Pancreas (tissue), 10 donors: ENCODE data around the gene CRTC2. TPM values are rescaled to one million over a fixed set of nuclear protein-coding genes. Genes with fewer than 3 reads are reported as not detected.

ENCODE experiments used
- ATAC-seq, 4 donors: fragments of 200-7000 bp; cut with Tn5 transposase; one replicate each; pipeline versions ENCODE4 v1.8.0 to v1.9.1; 2020; ENCODE audit warnings: mild to moderate bottlenecking in 4 of 4, moderate library complexity in 4 of 4
- DNase-seq, 6 donors: peaks; one replicate each; pipeline ENCODE4 v3.0.0-alpha.2; 2020
- FAIRE-seq: peaks from 2 replicates; lab custom pipeline; 2012; peaks lifted over from hg19 to GRCh38; lab: Jason Lieb, UNC
- H3K27ac ChIP-seq, 4 donors: fragments of 200-600 bp; sonication (generic); 1 replicate in 3 of 4; 2 replicates in 1 of 4; pipeline versions ENCODE4 v1.5.0 to v1.8.0; 2020
- H3K27me3 ChIP-seq, 4 donors: fragments of 200-600 bp; one replicate each; pipeline ENCODE4 v1.8.0; 2021
- H3K36me3 ChIP-seq, 3 donors: fragments of 200-600 bp; sonication (generic) in 1 of 3; one replicate each; pipeline versions ENCODE4 v1.5.0 to v1.8.0; 2020 to 2021
- H3K4me1 ChIP-seq, 3 donors: fragments of 200-600 bp; one replicate each; pipeline ENCODE4 v1.8.0; 2021
- H3K4me3 ChIP-seq, 4 donors: fragments of 200-600 bp; sonication (generic) in 2 of 4; one replicate each; pipeline versions ENCODE4 v1.5.0 to v1.8.0; 2020 to 2021
- H3K9me3 ChIP-seq, 4 donors: fragments of 200-600 bp; one replicate each; pipeline ENCODE4 v1.8.0; 2021
- WGBS, 2 donors: extraction: QIAGEN DNeasy Blood & Tissue Kit; methylation state at CpG; one replicate each; pipeline ENCODE4 v1.1.7; 2013; 5-methylcytosine and 5-hydroxymethylcytosine counted together
- intact Hi-C, 3 donors: fragments of 100-400 bp; cut with DNase I; formaldehyde crosslinking; loops; one replicate each; pipeline versions ENCODE4 v1.11.1 to v1.14.2; 2022
- microRNA-seq, 2 donors: library from miRNA; unstranded; fragments of <30 nt; microRNA quantifications; one replicate each; pipeline versions ENCODE4 to v1.1.0, GENCODE V29; 2019 to 2020
- polyA plus RNA-seq, 2 donors: library from polyadenylated mRNA; stranded (reverse); fragments of 200-250 nt; gene quantifications; one replicate each; pipeline ENCODE4 v1.2.3, GENCODE V29; 2013
- total RNA-seq, 6 donors: library from RNA; stranded (reverse); fragmentation: NEBNext Ultra II Directional in 4 of 6; extraction: Animal tissue kit (Norgen Biotek cat#: 25700) in 4 of 6; gene quantifications; one replicate each; pipeline versions ENCODE4 v1.2.1 to v1.2.4, GENCODE V29; 2021 to 2023
- TF ChIP-seq, protein P1 (sequence below), 4 donors: fragments of 200-600 bp; sonication (generic) in 3 of 4; IDR thresholded peaks; one replicate each; pipeline versions ENCODE4 v1.5.0 to v1.8.0; 2021; ENCODE audit warnings: antibody characterized with exemption in 4 of 4
- donor health status: healthy with polysubstance abuse.
- donor health status: DM: no; HTN: no; CAD: no; lungs with moderate emphysema.
- donor health status: DM: no; HTN: no; CAD: no.
- donor health status: control.
- donor health status: control.
- donor health status: Bipolar disorder and iron deficiency.
- donor health status: DM: yes; HTN: yes; CAD: no.
- donor health status: DM: no; HTN: no; CAD: no.
- donor health status: DM: no; HTN: no; CAD: no.
- donor health status: DM: yes; HTN: yes; CAD: no.

CRTC2 gene
- total and polyA plus RNA-seq, 8 donors: 13.4 to 48.6 (median 20.7) TPM

- Histone ChIP-seq H3K4me3 (no peak overlapping the region), H3K27me3 (no peaks in the 10 kb centered on the region), H3K9me3 (no peaks in the 10 kb centered on the region), H3K36me3 (no peaks in the 10 kb centered on the region), H3K27ac (no peak overlapping the region), H3K4me1 (no peaks in the 10 kb centered on the region)
- TF ChIP-seq, protein P1, sequence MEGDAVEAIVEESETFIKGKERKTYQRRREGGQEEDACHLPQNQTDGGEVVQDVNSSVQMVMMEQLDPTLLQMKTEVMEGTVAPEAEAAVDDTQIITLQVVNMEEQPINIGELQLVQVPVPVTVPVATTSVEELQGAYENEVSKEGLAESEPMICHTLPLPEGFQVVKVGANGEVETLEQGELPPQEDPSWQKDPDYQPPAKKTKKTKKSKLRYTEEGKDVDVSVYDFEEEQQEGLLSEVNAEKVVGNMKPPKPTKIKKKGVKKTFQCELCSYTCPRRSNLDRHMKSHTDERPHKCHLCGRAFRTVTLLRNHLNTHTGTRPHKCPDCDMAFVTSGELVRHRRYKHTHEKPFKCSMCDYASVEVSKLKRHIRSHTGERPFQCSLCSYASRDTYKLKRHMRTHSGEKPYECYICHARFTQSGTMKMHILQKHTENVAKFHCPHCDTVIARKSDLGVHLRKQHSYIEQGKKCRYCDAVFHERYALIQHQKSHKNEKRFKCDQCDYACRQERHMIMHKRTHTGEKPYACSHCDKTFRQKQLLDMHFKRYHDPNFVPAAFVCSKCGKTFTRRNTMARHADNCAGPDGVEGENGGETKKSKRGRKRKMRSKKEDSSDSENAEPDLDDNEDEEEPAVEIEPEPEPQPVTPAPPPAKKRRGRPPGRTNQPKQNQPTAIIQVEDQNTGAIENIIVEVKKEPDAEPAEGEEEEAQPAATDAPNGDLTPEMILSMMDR (IDR thresholded peaks at IDR 0.05): no peak
- FAIRE-seq (no peak), ATAC-seq (no peak), DNase-seq (no peak)
- WGBS, 2 donors: 83 to 91% methylated on average over 14 of the region's 14 CpGs
- intact Hi-C loops: no loop called here
Measured at GRCh38 chr1:153903841-153904455, 54.5 kb downstream of the CRTC2 start.

DNA sequence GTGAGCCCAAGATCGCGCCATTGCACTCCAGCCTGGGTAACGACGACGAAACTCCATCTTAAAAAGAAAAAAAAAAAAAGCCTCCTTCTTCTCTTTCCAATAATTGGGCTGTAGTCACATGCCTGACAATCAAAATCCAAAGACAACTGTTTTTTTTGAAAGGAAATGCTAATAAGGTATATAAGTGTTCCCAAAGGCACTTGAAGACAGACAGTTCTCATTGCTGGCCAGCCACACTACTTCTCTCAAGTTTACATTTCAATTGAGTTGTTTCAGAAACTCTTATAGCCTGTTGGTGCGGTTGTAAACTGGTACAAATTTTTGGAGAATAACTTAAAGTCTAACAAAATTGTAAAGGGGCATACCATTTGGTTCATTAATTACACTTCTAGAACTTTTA lies 58.9 kb downstream of the CRTC2 start:
- peaks cover 0 to 3% (median 0%) of the 10 kb centered on the region in 3 donors for H3K4me1 ChIP-seq
- no peak for ATAC-seq
- no peak for FAIRE-seq
- no peaks in the 10 kb centered on the region for H3K27me3 ChIP-seq
- H3K36me3 ChIP-seq: no peaks in the 10 kb centered on the region
- H3K4me3 ChIP-seq: no peak overlapping the region
- no peak for DNase-seq
- TF ChIP-seq, protein P1 (IDR thresholded peaks at IDR 0.05): no peak
- no peaks in the 10 kb centered on the region for H3K9me3 ChIP-seq
- 87 to 100% methylated on average over 6 of the region's 6 CpGs for WGBS, 2 donors
- intact Hi-C loops: no loop called here
- H3K27ac ChIP-seq: no peak overlapping the region

Small RNA genes lying within 50 kb of the gene (microRNA-seq; reads per million reads assigned to microRNA genes)
- gene MIR6737: 0 reads per million in 2 donors

Other genes starting within 250 kb of the CRTC2 start
- 10 to 100 TPM; 13.5 to 41.4 (median 18.8) TPM for gene INTS3, start 230.6 kb downstream of the CRTC2 start, total RNA-seq
- 10 to 100 TPM; 45.1 to 56.2 TPM for gene INTS3, start 230.6 kb downstream of the CRTC2 start, polyA plus RNA-seq
- 10 to 100 TPM in 3 of 6 donors, 1 to 10 TPM in 3; 9.0 to 23.6 (median 10.8) TPM for gene SLC27A3, start 183.2 kb downstream of the CRTC2 start, total RNA-seq
- gene SLC27A3, start 183.2 kb downstream of the CRTC2 start, polyA plus RNA-seq: 10 to 100 TPM; 46.9 to 64.0 TPM
- 10 to 100 TPM; 15.0 to 27.1 (median 17.1) TPM for gene GATAD2B, start 35.6 kb downstream of the CRTC2 start, total RNA-seq
- 1 to 10 TPM; 4.8 to 7.4 TPM for gene GATAD2B, start 35.6 kb downstream of the CRTC2 start, polyA plus RNA-seq
- 10 to 100 TPM; 17.8 to 41.7 (median 20.4) TPM for gene DENND4B, start 11.9 kb downstream of the CRTC2 start, total RNA-seq
- 10 to 100 TPM; 48.9 to 57.0 TPM for gene DENND4B, start 11.9 kb downstream of the CRTC2 start, polyA plus RNA-seq
- 10 to 100 TPM; 20.0 to 46.1 (median 27.0) TPM for gene SLC39A1, start 4.9 kb upstream of the CRTC2 start, total RNA-seq
- gene SLC39A1, start 4.9 kb upstream of the CRTC2 start, polyA plus RNA-seq: 10 to 100 TPM; 22.8 to 38.1 TPM
- gene CREB3L4, start 9.3 kb upstream of the CRTC2 start, total RNA-seq: 10 to 100 TPM in 2 of 6 donors, 1 to 10 TPM in 4; 6.5 to 13.2 (median 8.0) TPM
- gene CREB3L4, start 9.3 kb upstream of the CRTC2 start, polyA plus RNA-seq: 10 to 100 TPM; 13.3 to 19.6 TPM
- 100 to 1,000 TPM in 2 of 6 donors, 10 to 100 TPM in 4; 82.6 to 106 (median 95.6) TPM for gene JTB, start 19.1 kb upstream of the CRTC2 start, total RNA-seq
- gene JTB, start 19.1 kb upstream of the CRTC2 start, polyA plus RNA-seq: 100 to 1,000 TPM; 117 to 180 TPM
- 10 to 100 TPM; 36.8 to 68.8 (median 47.2) TPM for gene RAB13, start 27.7 kb upstream of the CRTC2 start, total RNA-seq
- gene RAB13, start 27.7 kb upstream of the CRTC2 start, polyA plus RNA-seq: 100 to 1,000 TPM in 1 of 2 donors, 10 to 100 TPM in 1; 82.9 to 118 TPM
- 1,000 to 10,000 TPM in 2 of 6 donors, 100 to 1,000 TPM in 4; 617 to 1,250 (median 837) TPM for gene RPS27, start 32.1 kb upstream of the CRTC2 start, total RNA-seq
- 1,000 to 10,000 TPM; 3,243 to 5,933 TPM for gene RPS27, start 32.1 kb upstream of the CRTC2 start, polyA plus RNA-seq
- gene NUP210L, start 196.5 kb upstream of the CRTC2 start, total RNA-seq: under 1 TPM in 3 of 6 donors, not detected in 3; 0.04 to 0.06 (median 0.06) TPM
- gene NUP210L, start 196.5 kb upstream of the CRTC2 start, polyA plus RNA-seq: under 1 TPM in 1 of 2 donors, not detected in 1; 0.02 TPM
- gene TPM3, start 233.5 kb upstream of the CRTC2 start, total RNA-seq: 100 to 1,000 TPM in 2 of 6 donors, 10 to 100 TPM in 4; 49.0 to 158 (median 90.2) TPM
- gene TPM3, start 233.5 kb upstream of the CRTC2 start, polyA plus RNA-seq: 100 to 1,000 TPM in 1 of 2 donors, 10 to 100 TPM in 1; 47.7 to 116 TPM
- gene CFAP141, start 247.7 kb upstream of the CRTC2 start, total RNA-seq: not detected
- under 1 TPM in 1 of 2 donors, not detected in 1; 0.52 TPM for gene CFAP141, start 247.7 kb upstream of the CRTC2 start, polyA plus RNA-seq